GM21723 (cell line): ENCODE results near the gene UGT2A2.

Source experiments
- ATAC-seq: cut with Tn5 transposase; IDR thresholded peaks from one replicate; pipeline ENCODE4 v1.9.1; 2021; ENCODE audit warnings: mild to moderate bottlenecking, moderate library complexity; ENCODE audit not compliant: unreplicated experiment

UGT2A2 gene

GRCh38 chr4:69577245-69577644 lies 62.2 kb downstream of the UGT2A2 start:
- ATAC-seq: no peak

GRCh38 chr4:69576251-69576877 lies 63.1 kb downstream of the UGT2A2 start:
- no peak for ATAC-seq

- no peak for ATAC-seq
These were observed 70.7 kb downstream of the UGT2A2 start for GRCh38 chr4:69568787-69569186.

- no peak for ATAC-seq
These were observed 76.0 kb downstream of the UGT2A2 start for GRCh38 chr4:69563424-69563823.

GRCh38 chr4:69549651-69550050 lies 89.8 kb downstream of the UGT2A2 start:
- no peak for ATAC-seq

- no peak for ATAC-seq
These were observed 93.2 kb downstream of the UGT2A2 start for GRCh38 chr4:69546134-69546765.
